ENCODE data around the gene TBX6. TPM values are rescaled to one million over a fixed set of nuclear protein-coding genes. Genes with fewer than 3 reads are reported as not detected.

Gene TBX6
- total and polyA plus RNA-seq, 10 of the 15 experiments (the other 5 are each of a cell fraction or from before 2014, with no cell fraction given): 0.08 to 0.90 (median 0.31) TPM; not detected in 2

DNA sequence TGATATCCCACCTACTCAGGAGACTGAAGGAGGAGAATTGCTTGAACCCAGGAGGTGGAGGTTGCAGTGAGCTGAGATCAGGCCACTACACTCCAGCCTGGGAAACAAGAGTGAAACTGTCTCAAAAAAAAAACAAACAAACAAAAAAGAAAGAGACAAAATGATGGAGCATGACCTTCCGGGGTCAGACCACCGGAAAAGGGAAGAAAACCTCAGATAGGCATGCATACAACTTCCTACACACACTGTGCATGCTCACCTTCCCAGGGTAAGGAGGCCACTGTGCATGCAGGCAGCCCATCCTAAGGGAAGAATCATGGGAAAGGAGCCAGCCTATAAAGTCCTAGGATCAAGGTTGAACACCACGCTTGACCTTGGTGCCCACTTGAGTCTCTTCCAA lies 40.9 kb upstream of the TBX6 start:
- CTCF ChIA-PET: interaction anchor here (1.0 kb wide), 1 partner anchor 40 kb away, joined by 3 read pairs; no protein-coding TSS in a partner anchor
- no peaks in the 10 kb centered on the region for H3K36me3 ChIP-seq (ENCODE audit: control insufficient read depth in 2 of 2, insufficient read depth in 2 of 2, low read length in 1 of 2)
- H3K4me1 ChIP-seq (ENCODE audit: control insufficient read depth, insufficient read depth, low read length): 0 out of 2 replicates have a peak, but pooled peaks cover 4% of the 10 kb centered on the region
- SMC1A ChIA-PET (ENCODE audit: uncharacterized antibody, unreplicated experiment): no interaction called here
- no peak for DNase-seq (ENCODE audit: low read depth, low spot score)
- no peak overlapping the region for H3K4me3 ChIP-seq
- no peak overlapping the region for H3K4me2 ChIP-seq (ENCODE audit: control insufficient read depth, insufficient read depth)
- H3K9ac ChIP-seq (ENCODE audit: control insufficient read depth, insufficient read depth, low read length): no peak overlapping the region
- H3K9me3 ChIP-seq (replicated peaks; ENCODE audit: control insufficient read depth, insufficient read depth, low read length): no peaks in the 10 kb centered on the region; the same call in 1 of the 3 replicates
- intact Hi-C loops (cut with micrococcal nuclease; ENCODE audit: unreplicated experiment): no loop called here
- H3K27ac ChIP-seq (ENCODE audit: control insufficient read depth, insufficient read depth): no peak overlapping the region
- FAIRE-seq: no peak
- H3K27me3 ChIP-seq (replicated peaks in 1 of 2; ENCODE audit: control insufficient read depth in 2 of 2, insufficient read depth in 2 of 2, low read length in 1 of 2): no peaks in the 10 kb centered on the region
- H2AFZ ChIP-seq (ENCODE audit: control insufficient read depth, low read depth, low read length): no peak overlapping the region
- POLR2A ChIA-PET: no interaction called here
- no peaks in the 10 kb centered on the region for H4K20me1 ChIP-seq (ENCODE audit: control insufficient read depth, insufficient read depth)
- H3K79me2 ChIP-seq (ENCODE audit: control insufficient read depth, insufficient read depth, low read length): no peaks in the 10 kb centered on the region
- RAD21 ChIA-PET (ENCODE audit: unreplicated experiment): no interaction called here
- in situ Hi-C loops (cut with MboI): no loop called here
- TF ChIP-seq SUZ12 (IDR thresholded peaks at IDR 0.05; ENCODE audit: unreplicated experiment) (no peak), NR2F1 (conservative IDR thresholded peaks at IDR 0.05) (no peak), MEF2B (IDR thresholded peaks at IDR 0.05; ENCODE audit: partially characterized antibody, poor library complexity, severe bottlenecking) (no peak), E2F8 (IDR thresholded peaks at IDR 0.05; ENCODE audit: low read depth, partially characterized antibody) (no peak), TARDBP (IDR thresholded peaks at IDR 0.05; ENCODE audit: borderline replicate concordance) (no peak), SREBF2 (IDR thresholded peaks at IDR 0.05; ENCODE audit: low read length) (no peak), BMI1 (IDR thresholded peaks at IDR 0.05; ENCODE audit: borderline replicate concordance) (no peak), FOS (IDR thresholded peaks at IDR 0.05; ENCODE audit: borderline replicate concordance, extremely low read depth, insufficient read length) (no peak), NBN (IDR thresholded peaks at IDR 0.05) (no peak), IRF3 (IDR thresholded peaks at IDR 0.05) (no peak), SREBF1 (IDR thresholded peaks at IDR 0.05; ENCODE audit: low read length) (no peak), HSF1 (IDR thresholded peaks at IDR 0.05; ENCODE audit: low read depth, low read length) (no peak), EZH2 (IDR thresholded peaks at IDR 0.05; ENCODE audit: borderline replicate concordance, control insufficient read depth, low read depth, low read length) (no peak)
- TF ChIP-seq, protein P1, sequence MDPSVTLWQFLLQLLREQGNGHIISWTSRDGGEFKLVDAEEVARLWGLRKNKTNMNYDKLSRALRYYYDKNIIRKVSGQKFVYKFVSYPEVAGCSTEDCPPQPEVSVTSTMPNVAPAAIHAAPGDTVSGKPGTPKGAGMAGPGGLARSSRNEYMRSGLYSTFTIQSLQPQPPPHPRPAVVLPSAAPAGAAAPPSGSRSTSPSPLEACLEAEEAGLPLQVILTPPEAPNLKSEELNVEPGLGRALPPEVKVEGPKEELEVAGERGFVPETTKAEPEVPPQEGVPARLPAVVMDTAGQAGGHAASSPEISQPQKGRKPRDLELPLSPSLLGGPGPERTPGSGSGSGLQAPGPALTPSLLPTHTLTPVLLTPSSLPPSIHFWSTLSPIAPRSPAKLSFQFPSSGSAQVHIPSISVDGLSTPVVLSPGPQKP (IDR thresholded peaks at IDR 0.05; ENCODE audit: low read depth, low read length): no peak
- TF ChIP-seq, protein P2, sequence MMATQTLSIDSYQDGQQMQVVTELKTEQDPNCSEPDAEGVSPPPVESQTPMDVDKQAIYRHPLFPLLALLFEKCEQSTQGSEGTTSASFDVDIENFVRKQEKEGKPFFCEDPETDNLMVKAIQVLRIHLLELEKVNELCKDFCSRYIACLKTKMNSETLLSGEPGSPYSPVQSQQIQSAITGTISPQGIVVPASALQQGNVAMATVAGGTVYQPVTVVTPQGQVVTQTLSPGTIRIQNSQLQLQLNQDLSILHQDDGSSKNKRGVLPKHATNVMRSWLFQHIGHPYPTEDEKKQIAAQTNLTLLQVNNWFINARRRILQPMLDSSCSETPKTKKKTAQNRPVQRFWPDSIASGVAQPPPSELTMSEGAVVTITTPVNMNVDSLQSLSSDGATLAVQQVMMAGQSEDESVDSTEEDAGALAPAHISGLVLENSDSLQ (IDR thresholded peaks at IDR 0.05): no peak
- ATAC-seq: no peak
- WGBS (ENCODE audit: insufficient coverage, insufficient replicate concordance, low lambda C conversion rate, missing lambda C conversion rate): 80% methylated on average over 3 of the region's 3 CpGs
- BruUV-seq (replicated peaks): no TSS peak

All from GM12878 (cell line).